SK-N-SH treated with all-trans-retinoic acid at 6 μM for 48 hours (cell line): ENCODE data around the gene FBXL17.

Experiments used
- ATAC-seq: fragments of 200-7000 bp; cut with Tn5 transposase; 3 replicates; pipeline ENCODE4 v1.9.1; 2020; ENCODE audit warnings: mild to moderate bottlenecking, moderate library complexity
- ARNTL ChIP-seq: fragments of 450-650 bp; formaldehyde crosslinking; IDR thresholded peaks from 2 replicates; pipeline ENCODE4 v1.5.0; 2020; ENCODE audit warnings: low read depth, mild to moderate bottlenecking, moderate library complexity, borderline replicate concordance
- BACH2 ChIP-seq: fragments of 250-450 bp; sonication (Bioruptor Pico); IDR thresholded peaks from 2 replicates; pipeline ENCODE4 v1.9.0; 2021; ENCODE audit warnings: mild to moderate bottlenecking, borderline replicate concordance
- CREB5 ChIP-seq: fragments of 250-450 bp; sonication (Bioruptor Pico); IDR thresholded peaks from 2 replicates; pipeline ENCODE4 v1.5.1; 2020; ENCODE audit warnings: low read depth, mild to moderate bottlenecking, moderate library complexity
- CSDC2 ChIP-seq: fragments of 250-450 bp; sonication (Bioruptor Pico); IDR thresholded peaks from 2 replicates; pipeline ENCODE4 v1.5.0; 2020; ENCODE audit warnings: mild to moderate bottlenecking, moderate library complexity
- CSRNP3 ChIP-seq: fragments of 250-450 bp; sonication (Bioruptor Pico); IDR thresholded peaks from 2 replicates; pipeline ENCODE4 v1.5.1; 2021; ENCODE audit warnings: mild to moderate bottlenecking, moderate library complexity
- ESRRG ChIP-seq: fragments of 250-450 bp; sonication (Bioruptor Pico); IDR thresholded peaks from 2 replicates; pipeline ENCODE4 v1.6.1; 2021; ENCODE audit warnings: mild to moderate bottlenecking
- GLIS3 ChIP-seq: fragments of 250-450 bp; sonication (Bioruptor Pico); IDR thresholded peaks from 2 replicates; pipeline ENCODE4 v1.5.0; 2020; ENCODE audit warnings: mild to moderate bottlenecking, moderate library complexity
- ISL1 ChIP-seq: fragments of 250-450 bp; sonication (Bioruptor Pico); IDR thresholded peaks from 2 replicates; pipeline ENCODE4 v2.1.2; 2022; ENCODE audit warnings: mild to moderate bottlenecking, moderate library complexity
- OSR1 ChIP-seq: fragments of 250-450 bp; sonication (Bioruptor Pico); IDR thresholded peaks from 2 replicates; pipeline ENCODE4 v1.8.0; 2022; ENCODE audit warnings: moderate library complexity, mild to moderate bottlenecking, inconsistent platforms
- PATZ1 ChIP-seq: fragments of 250-450 bp; sonication (Bioruptor Pico); IDR thresholded peaks from 2 replicates; pipeline ENCODE4 v1.8.0; 2020; ENCODE audit warnings: mild to moderate bottlenecking, moderate library complexity, borderline replicate concordance
- POU6F1 ChIP-seq: fragments of 250-450 bp; sonication (Bioruptor Pico); IDR thresholded peaks from 2 replicates; pipeline ENCODE4 v1.8.0; 2021; ENCODE audit warnings: low read depth, mild to moderate bottlenecking, moderate library complexity, borderline replicate concordance
- PPARA ChIP-seq: fragments of 250-450 bp; sonication (Bioruptor Pico); IDR thresholded peaks from 2 replicates; pipeline ENCODE4 v1.5.0; 2020; ENCODE audit warnings: mild to moderate bottlenecking, borderline replicate concordance
- RARB ChIP-seq: fragments of 250-450 bp; sonication (Bioruptor Pico); IDR thresholded peaks from 2 replicates; pipeline ENCODE4 v1.8.0; 2021; ENCODE audit warnings: mild to moderate bottlenecking, moderate library complexity
- SNAI2 ChIP-seq: fragments of 250-450 bp; sonication (Bioruptor Pico); IDR thresholded peaks from 2 replicates; pipeline ENCODE4 v1.5.0; 2020; ENCODE audit warnings: mild to moderate bottlenecking, moderate library complexity
- TCF4 ChIP-seq: fragments of 250-450 bp; sonication (Bioruptor Pico); IDR thresholded peaks from 2 replicates; pipeline ENCODE4 v1.8.0; 2021; ENCODE audit warnings: mild to moderate bottlenecking, moderate library complexity, borderline replicate concordance
- TSHZ2 ChIP-seq: fragments of 250-450 bp; sonication (Bioruptor Pico); IDR thresholded peaks from 2 replicates; pipeline ENCODE4 v1.5.0; 2020; ENCODE audit warnings: mild to moderate bottlenecking, moderate library complexity
- ZC3H10 ChIP-seq: fragments of 250-450 bp; sonication (Bioruptor Pico); IDR thresholded peaks from 2 replicates; pipeline ENCODE4 v1.5.1; 2021; ENCODE audit warnings: mild to moderate bottlenecking, moderate library complexity
- ZFP3 ChIP-seq: fragments of 250-450 bp; sonication (Bioruptor Pico); IDR thresholded peaks from 2 replicates; pipeline ENCODE4 v1.5.0; 2020; ENCODE audit warnings: mild to moderate bottlenecking, moderate library complexity
- ZFP30 ChIP-seq: fragments of 450-650 bp; formaldehyde crosslinking; IDR thresholded peaks from 2 replicates; pipeline ENCODE4 v1.5.0; 2022; ENCODE audit warnings: mild to moderate bottlenecking, moderate library complexity
- ZNF565 ChIP-seq: fragments of 450-650 bp; formaldehyde crosslinking; conservative IDR thresholded peaks from 2 replicates; pipeline ENCODE4 v1.5.0; 2020; ENCODE audit warnings: low read depth, mild to moderate bottlenecking, moderate library complexity
- ZNF70 ChIP-seq: fragments of 450-650 bp; formaldehyde crosslinking; IDR thresholded peaks from 2 replicates; pipeline ENCODE4 v1.5.0; 2020; ENCODE audit warnings: mild to moderate bottlenecking, moderate library complexity
- ZNF8 ChIP-seq: fragments of 450-650 bp; formaldehyde crosslinking; IDR thresholded peaks from 2 replicates; pipeline ENCODE4 v1.5.0; 2020; ENCODE audit warnings: mild to moderate bottlenecking, moderate library complexity

FBXL17 gene

GRCh38 chr5:108257996-108258395, 123.9 kb downstream of the FBXL17 start:
- TF ChIP-seq ZNF565 (CRISPR knock-in tag) (no peak), GLIS3 (CRISPR knock-in tag) (no peak), PATZ1 (no peak), ZNF8 (CRISPR knock-in tag) (no peak), CREB5 (CRISPR knock-in tag) (no peak), CSRNP3 (no peak), CSDC2 (CRISPR knock-in tag) (no peak), OSR1 (no peak), ZNF70 (CRISPR knock-in tag) (no peak), ZC3H10 (no peak), ARNTL (CRISPR knock-in tag) (no peak), SNAI2 (CRISPR knock-in tag) (no peak), ESRRG (CRISPR knock-in tag) (no peak), TCF4 (no peak), TSHZ2 (CRISPR knock-in tag) (no peak), POU6F1 (CRISPR knock-in tag) (no peak), BACH2 (CRISPR knock-in tag) (no peak), PPARA (no peak)
- ATAC-seq: no peak

- TF ChIP-seq CSDC2 (CRISPR knock-in tag) (no peak), ARNTL (CRISPR knock-in tag) (no peak), PATZ1 (no peak), RARB (CRISPR knock-in tag) (no peak), BACH2 (CRISPR knock-in tag) (no peak), ESRRG (CRISPR knock-in tag) (no peak), GLIS3 (CRISPR knock-in tag) (no peak), POU6F1 (CRISPR knock-in tag) (no peak), ZFP30 (CRISPR knock-in tag) (no peak), PPARA (no peak), ISL1 (no peak), ZNF8 (CRISPR knock-in tag) (no peak), CREB5 (CRISPR knock-in tag) (no peak), ZNF565 (CRISPR knock-in tag) (no peak), ZFP3 (no peak), ZC3H10 (no peak), SNAI2 (CRISPR knock-in tag) (no peak)
- ATAC-seq: no peak
Measured at GRCh38 chr5:108255468-108255867, 126.4 kb downstream of the FBXL17 start.
